GM12865 (cell line): ENCODE data around the gene JRKL.
"Not testable (repeated sequence)": the region's sequence is repeated elsewhere in the genome, so short reads cannot be mapped to it uniquely, and the experiment has no call there.

Source experiments
- DNase-seq: peaks from one replicate; pipeline ENCODE4 v3.0.0; 2010; ENCODE audit warnings: low read depth
- H3K4me3 ChIP-seq: 2 replicates; pipeline ENCODE4 v1.5.1; 2011; ENCODE audit warnings: mild to moderate bottlenecking, low read depth, low read length, control low read depth
- TF ChIP-seq, protein P1 (sequence below): IDR thresholded peaks from 2 replicates; pipeline ENCODE4 v1.5.1; 2011; ENCODE audit warnings: low read length, control low read depth, low read depth, inconsistent platforms; ENCODE audit not compliant: insufficient read depth; ENCODE audit errors: missing control alignments

Gene JRKL

DNA sequence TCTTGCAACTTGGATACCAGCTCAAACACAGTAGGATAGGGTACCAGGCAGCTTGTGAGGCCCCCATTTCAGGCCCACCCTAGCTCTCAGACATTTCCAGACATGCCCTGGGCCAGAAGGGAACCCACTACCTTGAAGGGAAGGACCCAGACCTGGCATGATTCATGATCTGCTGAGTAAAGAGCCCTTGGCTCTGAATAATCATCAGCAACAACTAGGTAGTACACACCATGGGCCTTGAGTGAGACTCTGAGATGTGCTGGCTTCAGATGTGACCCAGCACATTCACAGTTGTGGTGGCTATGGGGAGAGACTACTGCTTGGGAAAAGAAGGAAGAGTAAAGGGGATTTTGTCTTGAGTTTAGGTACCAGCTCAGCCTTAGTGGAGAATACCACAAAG lies 23.6 kb downstream of the JRKL start:
- DNase-seq: no peak
- TF ChIP-seq, protein P1, sequence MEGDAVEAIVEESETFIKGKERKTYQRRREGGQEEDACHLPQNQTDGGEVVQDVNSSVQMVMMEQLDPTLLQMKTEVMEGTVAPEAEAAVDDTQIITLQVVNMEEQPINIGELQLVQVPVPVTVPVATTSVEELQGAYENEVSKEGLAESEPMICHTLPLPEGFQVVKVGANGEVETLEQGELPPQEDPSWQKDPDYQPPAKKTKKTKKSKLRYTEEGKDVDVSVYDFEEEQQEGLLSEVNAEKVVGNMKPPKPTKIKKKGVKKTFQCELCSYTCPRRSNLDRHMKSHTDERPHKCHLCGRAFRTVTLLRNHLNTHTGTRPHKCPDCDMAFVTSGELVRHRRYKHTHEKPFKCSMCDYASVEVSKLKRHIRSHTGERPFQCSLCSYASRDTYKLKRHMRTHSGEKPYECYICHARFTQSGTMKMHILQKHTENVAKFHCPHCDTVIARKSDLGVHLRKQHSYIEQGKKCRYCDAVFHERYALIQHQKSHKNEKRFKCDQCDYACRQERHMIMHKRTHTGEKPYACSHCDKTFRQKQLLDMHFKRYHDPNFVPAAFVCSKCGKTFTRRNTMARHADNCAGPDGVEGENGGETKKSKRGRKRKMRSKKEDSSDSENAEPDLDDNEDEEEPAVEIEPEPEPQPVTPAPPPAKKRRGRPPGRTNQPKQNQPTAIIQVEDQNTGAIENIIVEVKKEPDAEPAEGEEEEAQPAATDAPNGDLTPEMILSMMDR: no peak
- no peak overlapping the region for H3K4me3 ChIP-seq

- no peak for DNase-seq
- H3K4me3 ChIP-seq: no peak overlapping the region
- TF ChIP-seq, protein P1: no peak
These were observed 34.9 kb downstream of the JRKL start for GRCh38 chr11:96424693-96425092.

DNA sequence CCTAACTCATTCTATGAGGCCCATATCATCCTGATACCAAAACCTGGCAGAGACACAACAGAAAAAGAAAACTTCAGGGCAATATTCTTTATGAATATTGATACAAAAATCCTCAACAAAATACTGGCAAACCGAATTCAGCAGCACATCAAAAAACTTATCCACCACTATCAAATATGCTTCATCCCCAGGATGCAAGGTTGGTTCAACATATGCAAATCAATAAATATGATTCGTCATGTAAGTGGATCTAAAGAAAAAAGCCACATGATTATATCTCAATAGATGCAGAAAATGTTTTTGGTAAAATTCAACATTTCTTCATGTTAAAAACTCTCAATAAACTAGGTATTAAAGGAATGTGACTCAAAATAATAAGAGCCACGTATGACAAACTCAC lies 40.9 kb downstream of the JRKL start:
- DNase-seq: no peak
- TF ChIP-seq, protein P1: no peak
- no peak overlapping the region for H3K4me3 ChIP-seq

- H3K4me3 ChIP-seq, DNase-seq: not testable (repeated sequence)
These were observed 42.8 kb downstream of the JRKL start for GRCh38 chr11:96432654-96433053.
